CD4-positive, CD25-positive, alpha-beta regulatory T cell (primary cell): Measurements from ENCODE around the gene TRAF4. TPM values are rescaled to one million over a fixed set of nuclear protein-coding genes. Genes with fewer than 3 reads are reported as not detected.
A peak's percentile ranks its signal among the peaks of the same experiment; 100 is the strongest.

Experiments
- ATAC-seq, 2 donors: fragments of 150-1000 bp; cut with Tn5 transposase; one replicate each; pipeline ENCODE4 v1.10.0; 2021; ENCODE audit warnings: low read depth in 2 of 2, moderate number of reproducible peaks in 2 of 2, moderate library complexity in 1 of 2
- DNase-seq, 3 donors: peaks; one replicate each; pipeline versions ENCODE4 v3.0.0 to v3.0.0-alpha.2; 2012 to 2022; ENCODE audit warnings: mixed read lengths in 1 of 3
- H3K27ac ChIP-seq: one replicate; pipeline ENCODE4 v1.7.0; 2013; ENCODE audit warnings: mild to moderate bottlenecking, low read length; ENCODE audit not compliant: insufficient read depth, poor library complexity, severe bottlenecking
- H3K27me3 ChIP-seq: one replicate; pipeline ENCODE4 v1.7.0; 2013; ENCODE audit warnings: low read length; ENCODE audit not compliant: control insufficient read depth, insufficient read depth
- H3K36me3 ChIP-seq: one replicate; pipeline ENCODE4 v1.7.0; 2013; ENCODE audit warnings: mild to moderate bottlenecking, low read length, moderate library complexity; ENCODE audit not compliant: control insufficient read depth, insufficient read depth
- H3K4me1 ChIP-seq: 2 replicates; pipeline ENCODE4 v1.7.0; 2013; ENCODE audit warnings: mild to moderate bottlenecking, low read length; ENCODE audit not compliant: insufficient read depth, control insufficient read depth, poor library complexity, severe bottlenecking
- H3K4me3 ChIP-seq: one replicate; pipeline ENCODE4 v1.7.0; 2013; ENCODE audit warnings: low read depth, mild to moderate bottlenecking, low read length, moderate library complexity
- H3K9me3 ChIP-seq, 2 experiments: 1 replicate in 1 of 2; 2 replicates in 1 of 2; pipeline ENCODE4 v1.7.0; 2013; ENCODE audit warnings: low read length in 2 of 2, mild to moderate bottlenecking in 1 of 2, moderate library complexity in 1 of 2; ENCODE audit not compliant: control insufficient read depth in 2 of 2
- H3K27ac Mint-ChIP-seq, 3 donors: one replicate each; pipeline ENCODE4 v1.8.0; 2020 to 2022; ENCODE audit warnings: mild to moderate bottlenecking in 3 of 3, mixed read lengths in 3 of 3, moderate library complexity in 2 of 3
- H3K27me3 Mint-ChIP-seq: one replicate; pipeline ENCODE4 v1.8.0; 2022; ENCODE audit warnings: mild to moderate bottlenecking, mixed read lengths
- H3K36me3 Mint-ChIP-seq: one replicate; pipeline ENCODE4 v1.8.0; 2020; ENCODE audit warnings: mixed read lengths
- H3K4me1 Mint-ChIP-seq, 4 donors: one replicate each; pipeline ENCODE4 v1.8.0; 2020 to 2022; ENCODE audit warnings: mixed read lengths in 4 of 4, mild to moderate bottlenecking in 1 of 4
- H3K4me3 Mint-ChIP-seq, 4 donors: one replicate each; pipeline ENCODE4 v1.8.0; 2020 to 2022; ENCODE audit warnings: mild to moderate bottlenecking in 4 of 4, mixed read lengths in 4 of 4, moderate library complexity in 3 of 4
- H3K9me3 Mint-ChIP-seq, 7 donors: one replicate each; pipeline ENCODE4 v1.8.0; 2020 to 2022; ENCODE audit warnings: mixed read lengths in 7 of 7, mild to moderate bottlenecking in 3 of 7, moderate library complexity in 2 of 7
- polyA plus RNA-seq, 4 donors: library from polyadenylated mRNA; unstranded; fragments of 300-500 nt; fragmentation: Illumina TruSeq; gene quantifications; one replicate each; pipeline ENCODE4 v1.2.3, GENCODE V29; 2021
- total RNA-seq: library from RNA; stranded (reverse); gene quantifications from one replicate; pipeline ENCODE4 v1.2.3, GENCODE V29; 2022

The TRAF4 gene
- total and polyA plus RNA-seq, 5 donors from 2014 or later = 1.1 to 320 (median 2.1) TPM

DNA sequence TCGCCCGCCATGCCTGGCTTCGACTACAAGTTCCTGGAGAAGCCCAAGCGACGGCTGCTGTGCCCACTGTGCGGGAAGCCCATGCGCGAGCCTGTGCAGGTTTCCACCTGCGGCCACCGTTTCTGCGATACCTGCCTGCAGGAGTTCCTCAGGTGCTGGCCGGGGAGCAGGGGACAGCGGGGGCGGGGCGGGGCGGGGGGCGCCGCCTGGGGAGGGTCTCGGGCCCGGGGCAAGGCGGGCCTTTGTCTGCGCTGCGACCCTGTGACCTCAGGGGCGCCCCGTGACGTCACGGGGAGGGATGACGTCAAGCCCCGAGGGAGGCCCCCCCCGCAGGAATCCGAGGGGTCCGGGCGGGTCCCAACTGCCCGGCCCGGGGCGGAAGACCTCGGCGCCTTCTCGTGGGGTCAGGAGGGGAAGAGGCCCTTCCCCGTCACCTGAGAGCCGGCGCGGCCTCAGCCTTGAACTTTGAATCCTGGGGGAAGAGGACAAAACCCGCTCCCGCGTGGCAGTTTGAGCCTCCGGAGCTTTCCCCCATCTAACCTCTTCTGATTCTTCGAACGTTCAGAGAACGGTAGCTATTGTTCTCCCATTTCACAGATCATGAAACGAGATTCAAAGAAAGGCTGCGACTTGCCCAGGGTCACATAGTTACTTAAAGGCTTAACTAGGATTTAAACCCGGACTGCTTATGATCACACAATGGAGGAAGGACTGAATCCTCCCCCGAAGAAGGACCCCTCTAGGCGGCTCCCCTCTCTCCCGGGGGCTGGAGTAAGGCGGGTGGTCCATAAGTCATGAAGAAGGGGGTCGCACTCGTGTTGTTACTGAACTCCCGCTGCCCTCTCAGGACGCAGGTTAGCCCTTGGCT, 527 bp downstream of the TRAF4 start:
- Mint-ChIP-seq H3K4me3 (peak overlapping the region; percentile 90 to 97 (median 93)), H3K27ac (peak overlapping the region; percentile 74 to 93 (median 88)), H3K36me3 (no peaks in the 10 kb centered on the region), H3K4me1 (peaks cover 0 to 29% (median 3%) of the 10 kb centered on the region in 4 donors), H3K9me3 (no peaks in the 10 kb centered on the region), H3K27me3 (no peaks in the 10 kb centered on the region)
- peak; percentile 14 to 20 for ATAC-seq
- Histone ChIP-seq H3K9me3 (no peaks in the 10 kb centered on the region), H3K27ac (peak overlapping the region; percentile 92), H3K27me3 (no peaks in the 10 kb centered on the region), H3K36me3 (peaks cover 14% of the 10 kb centered on the region), H3K4me3 (peak overlapping the region; percentile 89), H3K4me1 (peaks cover 33% of the 10 kb centered on the region)
- peak; percentile 64 to 71 (median 66) for DNase-seq

DNA sequence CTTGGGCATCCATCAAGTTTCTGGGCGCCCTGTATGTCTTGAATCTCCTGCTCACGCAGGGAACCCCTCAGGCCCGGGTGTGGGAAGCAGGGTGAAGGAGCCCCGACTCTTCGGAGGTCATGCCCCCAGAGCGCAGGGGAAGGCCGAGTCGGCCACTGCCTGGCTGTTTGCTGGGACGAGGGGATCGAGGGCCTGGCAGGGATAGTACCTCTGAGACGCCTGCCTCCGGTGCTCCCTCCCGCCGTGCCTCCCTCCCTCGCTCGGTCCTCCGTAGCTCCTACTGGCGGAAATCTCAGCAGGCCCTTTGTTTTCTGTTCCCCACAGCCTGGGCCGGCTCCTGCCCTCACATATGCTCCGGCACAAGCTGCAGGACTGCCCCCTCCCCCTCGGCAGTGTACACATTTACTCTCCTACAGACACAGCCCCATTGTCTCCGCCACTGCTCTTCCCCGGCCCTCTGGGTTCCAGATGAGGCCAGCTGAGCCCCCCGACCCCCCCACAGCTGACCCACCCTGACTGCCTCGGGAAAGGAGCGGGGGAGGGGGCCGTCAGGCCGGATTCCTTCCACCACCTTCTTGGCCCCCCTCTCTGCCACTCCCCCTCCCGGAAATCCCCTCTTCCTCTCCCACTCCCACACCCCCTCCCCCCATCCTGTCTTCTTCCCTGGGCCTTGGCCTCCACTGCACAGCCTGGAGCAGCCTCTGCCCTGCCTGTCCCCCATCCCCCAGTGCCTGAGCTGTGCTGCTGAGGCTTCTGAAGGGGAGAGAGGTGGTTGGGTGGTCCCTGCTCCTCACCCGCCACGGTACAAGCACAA, 1.4 kb downstream of the TRAF4 start:
- H3K4me3 Mint-ChIP-seq = peak overlapping the region; percentile 90 to 97 (median 93)
- H3K9me3 Mint-ChIP-seq = no peaks in the 10 kb centered on the region
- Histone ChIP-seq H3K4me3 (peak overlapping the region; percentile 89), H3K9me3 (no peaks in the 10 kb centered on the region), H3K36me3 (peaks cover 14% of the 10 kb centered on the region), H3K4me1 (peaks cover 38% of the 10 kb centered on the region), H3K27me3 (no peaks in the 10 kb centered on the region), H3K27ac (peak overlapping the region; percentile 92)
- H3K4me1 Mint-ChIP-seq = peaks cover 0 to 35% (median 5%) of the 10 kb centered on the region in 4 donors
- DNase-seq (peak in 2 of 3 donors; percentile 33 to 55), ATAC-seq (no peak)
- H3K27ac Mint-ChIP-seq = peak overlapping the region; percentile 74 to 93 (median 88)
- no peaks in the 10 kb centered on the region for H3K27me3 Mint-ChIP-seq
- no peaks in the 10 kb centered on the region for H3K36me3 Mint-ChIP-seq

DNA sequence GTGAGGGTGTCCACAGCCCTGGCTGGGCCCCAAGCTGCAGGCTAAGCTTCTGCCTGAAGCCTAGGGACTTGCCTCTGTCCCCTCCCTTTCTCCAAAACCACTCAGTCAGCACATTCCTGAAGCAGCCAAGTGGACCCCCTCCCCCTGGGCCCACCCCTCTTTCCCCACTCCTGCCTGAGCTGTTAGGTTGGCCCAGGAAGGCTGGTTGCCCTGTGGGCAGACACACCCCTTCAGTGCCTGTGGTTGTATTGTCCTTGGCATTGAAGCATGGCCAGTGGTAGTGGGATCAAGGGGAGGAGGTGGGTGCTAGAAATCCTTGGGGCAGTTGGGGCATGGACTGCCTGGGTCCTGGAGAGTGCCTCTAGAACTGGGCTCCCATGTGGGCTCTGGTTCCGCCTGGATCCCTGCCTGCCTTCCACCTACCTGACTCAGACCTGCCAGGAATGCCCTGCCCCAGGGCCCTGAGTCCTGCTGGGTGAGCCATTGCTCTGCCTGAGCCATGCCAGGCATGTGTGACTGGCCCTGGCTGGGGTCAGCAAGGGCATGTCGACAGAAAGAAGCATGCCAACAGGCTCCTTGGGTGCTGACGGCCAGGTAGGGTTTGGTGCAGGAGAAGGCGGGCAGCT, 2.1 kb downstream of the TRAF4 start:
- ATAC-seq (no peak), DNase-seq (no peak)
- Histone ChIP-seq H3K27ac (peak overlapping the region; percentile 92), H3K27me3 (no peaks in the 10 kb centered on the region), H3K4me3 (no peak overlapping the region), H3K4me1 (peaks cover 38% of the 10 kb centered on the region), H3K36me3 (peaks cover 14% of the 10 kb centered on the region), H3K9me3 (no peaks in the 10 kb centered on the region)
- Mint-ChIP-seq H3K4me1 (peaks cover 0 to 36% (median 7%) of the 10 kb centered on the region in 4 donors), H3K27ac (peak overlapping the region; percentile 69 to 91 (median 74)), H3K27me3 (no peaks in the 10 kb centered on the region), H3K9me3 (no peaks in the 10 kb centered on the region), H3K36me3 (no peaks in the 10 kb centered on the region), H3K4me3 (peak overlapping the region; percentile 90 to 97 (median 93))

DNA sequence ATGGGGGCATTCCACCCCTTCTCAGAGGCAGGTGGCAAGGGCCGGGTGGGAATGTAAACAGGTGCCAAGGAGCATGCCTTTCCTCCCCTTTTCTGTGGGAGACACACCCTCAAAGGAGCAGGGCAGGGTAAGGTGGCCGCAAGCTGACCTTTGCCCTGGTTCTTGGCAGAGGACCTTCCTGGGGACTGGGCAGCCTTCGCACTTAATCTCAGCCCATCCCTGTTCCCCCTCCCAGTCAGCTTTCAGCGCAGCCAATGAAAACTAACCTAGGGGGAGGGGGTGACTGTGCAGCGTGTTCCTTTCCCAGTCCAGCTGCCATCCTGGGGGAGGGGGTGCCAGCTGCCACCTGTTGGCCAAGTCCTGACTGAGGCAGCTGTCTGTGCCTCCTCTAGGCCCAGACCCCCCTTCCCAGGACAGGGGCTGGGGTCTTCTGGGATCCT, 2.8 kb downstream of the TRAF4 start:
- no peaks in the 10 kb centered on the region for H3K36me3 Mint-ChIP-seq
- H3K4me1 Mint-ChIP-seq = peaks cover 0 to 36% (median 7%) of the 10 kb centered on the region in 4 donors
- ATAC-seq = no peak
- Histone ChIP-seq H3K36me3 (peaks cover 14% of the 10 kb centered on the region), H3K27ac (peak overlapping the region; percentile 19), H3K27me3 (no peaks in the 10 kb centered on the region), H3K4me3 (no peak overlapping the region), H3K9me3 (no peaks in the 10 kb centered on the region), H3K4me1 (peaks cover 38% of the 10 kb centered on the region)
- H3K27me3 Mint-ChIP-seq = no peaks in the 10 kb centered on the region
- no peak for DNase-seq
- H3K4me3 Mint-ChIP-seq = peak overlapping the region; percentile 90 to 97 (median 93)
- H3K9me3 Mint-ChIP-seq = no peaks in the 10 kb centered on the region
- H3K27ac Mint-ChIP-seq = peak overlapping the region; percentile 69 to 91 (median 74)

DNA sequence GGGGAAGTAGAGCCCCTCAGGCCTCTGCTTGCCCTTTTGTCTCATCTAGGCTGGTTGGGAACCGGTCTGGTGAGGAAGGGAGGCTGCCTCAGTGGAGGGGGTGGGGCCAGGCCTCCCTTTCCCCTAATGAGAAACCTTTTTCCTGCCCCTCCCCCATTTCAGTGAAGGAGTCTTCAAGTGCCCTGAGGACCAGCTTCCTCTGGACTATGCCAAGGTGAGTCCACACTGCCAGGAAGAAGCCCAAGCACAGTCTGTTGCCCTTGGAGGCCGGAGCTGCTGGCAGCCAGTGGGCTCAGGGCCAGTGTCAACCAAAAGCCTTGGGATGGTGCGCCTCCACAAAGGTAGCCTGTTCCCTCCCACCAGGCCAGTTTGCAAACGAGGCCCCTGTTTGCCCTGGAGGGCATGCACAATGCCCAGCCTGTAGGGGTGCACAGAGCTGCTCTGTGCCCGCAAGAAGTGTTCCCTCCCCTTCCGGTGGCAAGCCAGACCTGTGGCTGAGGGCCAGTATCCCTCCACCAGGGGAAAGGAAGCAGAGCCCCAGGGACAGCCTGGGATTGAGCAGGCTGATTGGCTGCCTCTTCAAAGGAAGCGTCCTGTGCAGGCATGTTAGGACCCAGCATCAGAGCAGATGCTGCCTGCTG, 3.4 kb downstream of the TRAF4 start:
- Histone ChIP-seq H3K36me3 (peaks cover 14% of the 10 kb centered on the region), H3K4me3 (no peak overlapping the region)
- H3K4me1 Mint-ChIP-seq = peaks cover 0 to 36% (median 7%) of the 10 kb centered on the region in 4 donors

DNA sequence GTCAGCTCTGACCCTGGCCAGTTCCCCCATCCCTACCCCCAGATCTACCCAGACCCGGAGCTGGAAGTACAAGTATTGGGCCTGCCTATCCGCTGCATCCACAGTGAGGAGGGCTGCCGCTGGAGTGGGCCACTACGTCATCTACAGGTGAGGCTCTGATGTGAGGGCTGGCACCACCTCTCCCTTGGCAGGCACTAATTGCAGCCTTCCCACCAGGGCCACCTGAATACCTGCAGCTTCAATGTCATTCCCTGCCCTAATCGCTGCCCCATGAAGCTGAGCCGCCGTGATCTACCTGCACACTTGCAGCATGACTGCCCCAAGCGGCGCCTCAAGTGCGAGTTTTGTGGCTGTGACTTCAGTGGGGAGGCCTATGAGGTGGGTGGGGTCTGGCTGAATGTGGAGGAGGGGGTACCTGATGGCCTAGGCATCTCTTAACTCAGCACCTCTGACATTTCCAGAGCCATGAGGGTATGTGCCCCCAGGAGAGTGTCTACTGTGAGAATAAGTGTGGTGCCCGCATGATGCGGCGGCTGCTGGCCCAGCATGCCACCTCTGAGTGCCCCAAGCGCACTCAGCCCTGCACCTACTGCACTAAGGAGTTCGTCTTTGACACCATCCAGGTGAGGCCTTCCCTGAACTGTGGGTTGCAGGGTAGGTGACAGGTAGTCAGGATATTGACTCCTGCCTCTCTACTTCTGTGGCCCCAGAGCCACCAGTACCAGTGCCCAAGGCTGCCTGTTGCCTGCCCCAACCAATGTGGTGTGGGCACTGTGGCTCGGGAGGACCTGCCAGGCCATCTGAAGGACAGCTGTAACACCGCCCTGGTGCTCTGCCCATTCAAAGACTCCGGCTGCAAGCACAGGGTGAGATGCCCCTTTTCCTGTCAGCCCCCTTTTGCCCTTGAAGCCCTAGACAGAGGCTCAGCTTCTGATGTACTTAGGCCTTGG, 4.3 kb downstream of the TRAF4 start:
- ATAC-seq = no peak

More for the DNA sequence above, 3.4 kb downstream of the TRAF4 start:
- Mint-ChIP-seq H3K36me3 (no peaks in the 10 kb centered on the region), H3K27ac (no peak overlapping the region), H3K27me3 (no peaks in the 10 kb centered on the region), H3K4me3 (peak overlapping the region in 2 of 4 donors; percentile 22 to 97), H3K9me3 (no peaks in the 10 kb centered on the region)
- DNase-seq (no peak), ATAC-seq (no peak)
- Histone ChIP-seq H3K27me3 (no peaks in the 10 kb centered on the region), H3K27ac (no peak overlapping the region), H3K9me3 (no peaks in the 10 kb centered on the region), H3K4me1 (peaks cover 38% of the 10 kb centered on the region)

More for the DNA sequence above, 4.3 kb downstream of the TRAF4 start:
- Mint-ChIP-seq H3K4me1 (peaks cover 0 to 38% (median 7%) of the 10 kb centered on the region in 4 donors), H3K27ac (peak overlapping the region in 1 of 3 donors; percentile 78), H3K27me3 (no peaks in the 10 kb centered on the region), H3K4me3 (peak overlapping the region in 1 of 4 donors; percentile 52), H3K36me3 (no peaks in the 10 kb centered on the region), H3K9me3 (no peaks in the 10 kb centered on the region)
- H3K4me3 ChIP-seq = no peak overlapping the region
- H3K9me3 ChIP-seq = no peaks in the 10 kb centered on the region
- H3K27ac ChIP-seq = peak overlapping the region; percentile 41
- peaks cover 14% of the 10 kb centered on the region for H3K36me3 ChIP-seq
- no peaks in the 10 kb centered on the region for H3K27me3 ChIP-seq
- H3K4me1 ChIP-seq = peaks cover 36% of the 10 kb centered on the region
- no peak for DNase-seq
